SH-SY5Y (cell line): ENCODE data around the gene C5orf24.

Experiments used
- GATA2 ChIP-seq: IDR thresholded peaks from 2 replicates; pipeline ENCODE4 v1.6.1; 2011; ENCODE audit warnings: mild to moderate bottlenecking, low read depth, low read length
- GATA3 ChIP-seq: IDR thresholded peaks from 2 replicates; pipeline ENCODE4 v1.6.1; 2011; ENCODE audit warnings: low read depth, mild to moderate bottlenecking, low read length, moderate library complexity

GRCh38 chr5:134892926-134893325 lies 47.2 kb downstream of the C5orf24 start:
- TF ChIP-seq GATA2, result no peak
- TF ChIP-seq GATA3, result no peak
